K562 (cell line): ENCODE measurements around the gene SLC13A3.

ENCODE experiments used
- AFF4 ChIP-seq: sonication (generic); formaldehyde crosslinking; IDR thresholded peaks from 2 replicates; pipeline ENCODE4 v1.8.0; 2023; ENCODE audit warnings: mild to moderate bottlenecking, missing genetic modification reagents
- CTCF ChIP-seq, 3 experiments: IDR thresholded peaks in 2 of 3; conservative IDR thresholded peaks in 1 of 3; 2 replicates each; pipeline ENCODE4 v1.5.1; 2011 to 2012; ENCODE audit warnings: low read length in 3 of 3, mild to moderate bottlenecking in 3 of 3, control low read depth in 2 of 3, improper control_type of control experiment in 1 of 3, inconsistent platforms in 1 of 3, low read depth in 1 of 3, mixed read lengths in 1 of 3, moderate library complexity in 1 of 3; ENCODE audit not compliant: insufficient read depth in 2 of 3
- DLX4 ChIP-seq: fragments of 250-450 bp; sonication (Bioruptor Pico); IDR thresholded peaks from 2 replicates; pipeline ENCODE4 v1.6.1; 2021; ENCODE audit warnings: mild to moderate bottlenecking
- EZH2 ChIP-seq: IDR thresholded peaks from 2 replicates; pipeline ENCODE4 v1.6.1; 2012; ENCODE audit warnings: low read depth, mild to moderate bottlenecking, inconsistent platforms, low read length, borderline replicate concordance
- FIP1L1 ChIP-seq: fragments of 200-400 bp; formaldehyde crosslinking; IDR thresholded peaks from 2 replicates; pipeline ENCODE4 v1.6.1; 2018; ENCODE audit warnings: mild to moderate bottlenecking, low read depth, low read length; ENCODE audit not compliant: poor library complexity, severe bottlenecking
- MECOM ChIP-seq: fragments of 250-450 bp; sonication (Bioruptor Pico); IDR thresholded peaks from 2 replicates; pipeline ENCODE4 v1.8.0; 2022; ENCODE audit warnings: inconsistent platforms
- PATZ1 ChIP-seq: fragments of 250-450 bp; sonication (Bioruptor Pico); IDR thresholded peaks from 2 replicates; pipeline ENCODE4 v1.5.0; 2020; ENCODE audit warnings: mild to moderate bottlenecking, borderline replicate concordance
- ZBTB8A ChIP-seq: fragments of 450-650 bp; IDR thresholded peaks from 2 replicates; pipeline ENCODE4 v1.6.1; 2018; ENCODE audit warnings: mild to moderate bottlenecking, moderate library complexity; ENCODE audit not compliant: partially characterized antibody

GRCh38 chr20:46636514-46636913 lies 14.7 kb downstream of the SLC13A3 start:
- TF ChIP-seq EZH2 = no peak
- TF ChIP-seq ZBTB8A = no peak
- TF ChIP-seq DLX4 (CRISPR knock-in tag) = no peak
- TF ChIP-seq PATZ1 (CRISPR knock-in tag) = no peak
- no peak for TF ChIP-seq FIP1L1
- TF ChIP-seq AFF4 (CRISPR knock-in tag) = no peak
- no peak for TF ChIP-seq MECOM (CRISPR knock-in tag)
- TF ChIP-seq CTCF (IDR thresholded peaks at IDR 0.05 in 2 of 3, conservative IDR thresholded peaks at IDR 0.05 in 1 of 3; ENCODE audit: insufficient read depth in 2 of 3, low read depth in 1 of 3, low read length in 3 of 3) = no peak
